ENCODE results near the gene SEMA4G. TPM values are rescaled to one million over a fixed set of nuclear protein-coding genes. Genes with fewer than 3 reads are reported as not detected.

Gene SEMA4G
- total and polyA plus RNA-seq, 2 of the 13 experiments (the other 11 are each of a cell fraction or from before 2014, with no cell fraction given), result 46.2 to 207 TPM

DNA sequence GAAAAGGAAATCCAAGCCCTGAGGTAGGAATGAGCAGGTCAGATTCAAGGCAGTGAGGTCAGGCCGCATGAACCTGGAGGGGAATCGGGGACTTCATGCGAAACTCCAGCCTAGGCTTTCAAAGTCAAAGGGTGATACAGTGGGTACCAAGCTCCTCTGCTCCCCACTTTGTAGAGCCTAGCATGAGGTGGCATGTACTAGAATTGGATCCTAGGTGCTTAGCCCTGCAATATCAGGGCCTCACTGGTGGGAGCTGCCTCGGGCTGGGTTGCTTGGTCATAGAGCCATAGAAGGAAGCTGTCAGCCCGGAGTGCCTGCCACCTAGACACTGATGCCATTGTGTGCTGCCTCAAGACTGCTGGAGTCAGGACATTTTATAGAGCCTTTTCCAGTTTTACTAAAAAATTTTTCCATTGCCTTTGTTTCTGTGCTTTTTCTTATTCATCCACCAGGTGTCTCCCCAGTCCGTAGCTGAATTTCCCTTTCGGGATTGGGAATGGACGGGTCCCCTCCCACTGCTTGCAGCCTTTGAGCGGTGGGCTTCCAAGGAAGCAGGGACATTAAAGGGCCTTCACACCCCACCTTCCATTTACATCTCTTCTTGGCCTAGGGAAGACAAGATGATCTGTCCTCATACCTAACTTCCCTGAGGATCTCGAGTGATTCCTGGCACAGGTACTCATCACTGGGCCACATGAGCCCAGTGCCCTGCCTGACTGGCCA lies 24.8 kb downstream of the SEMA4G start (continued):
- TF ChIP-seq, protein P1, sequence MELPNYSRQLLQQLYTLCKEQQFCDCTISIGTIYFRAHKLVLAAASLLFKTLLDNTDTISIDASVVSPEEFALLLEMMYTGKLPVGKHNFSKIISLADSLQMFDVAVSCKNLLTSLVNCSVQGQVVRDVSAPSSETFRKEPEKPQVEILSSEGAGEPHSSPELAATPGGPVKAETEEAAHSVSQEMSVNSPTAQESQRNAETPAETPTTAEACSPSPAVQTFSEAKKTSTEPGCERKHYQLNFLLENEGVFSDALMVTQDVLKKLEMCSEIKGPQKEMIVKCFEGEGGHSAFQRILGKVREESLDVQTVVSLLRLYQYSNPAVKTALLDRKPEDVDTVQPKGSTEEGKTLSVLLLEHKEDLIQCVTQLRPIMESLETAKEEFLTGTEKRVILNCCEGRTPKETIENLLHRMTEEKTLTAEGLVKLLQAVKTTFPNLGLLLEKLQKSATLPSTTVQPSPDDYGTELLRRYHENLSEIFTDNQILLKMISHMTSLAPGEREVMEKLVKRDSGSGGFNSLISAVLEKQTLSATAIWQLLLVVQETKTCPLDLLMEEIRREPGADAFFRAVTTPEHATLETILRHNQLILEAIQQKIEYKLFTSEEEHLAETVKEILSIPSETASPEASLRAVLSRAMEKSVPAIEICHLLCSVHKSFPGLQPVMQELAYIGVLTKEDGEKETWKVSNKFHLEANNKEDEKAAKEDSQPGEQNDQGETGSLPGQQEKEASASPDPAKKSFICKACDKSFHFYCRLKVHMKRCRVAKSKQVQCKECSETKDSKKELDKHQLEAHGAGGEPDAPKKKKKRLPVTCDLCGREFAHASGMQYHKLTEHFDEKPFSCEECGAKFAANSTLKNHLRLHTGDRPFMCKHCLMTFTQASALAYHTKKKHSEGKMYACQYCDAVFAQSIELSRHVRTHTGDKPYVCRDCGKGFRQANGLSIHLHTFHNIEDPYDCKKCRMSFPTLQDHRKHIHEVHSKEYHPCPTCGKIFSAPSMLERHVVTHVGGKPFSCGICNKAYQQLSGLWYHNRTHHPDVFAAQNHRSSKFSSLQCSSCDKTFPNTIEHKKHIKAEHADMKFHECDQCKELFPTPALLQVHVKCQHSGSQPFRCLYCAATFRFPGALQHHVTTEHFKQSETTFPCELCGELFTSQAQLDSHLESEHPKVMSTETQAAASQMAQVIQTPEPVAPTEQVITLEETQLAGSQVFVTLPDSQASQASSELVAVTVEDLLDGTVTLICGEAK (IDR thresholded peaks at IDR 0.05), result no peak
- TF ChIP-seq, protein P1 (CRISPR knock-in tag; IDR thresholded peaks at IDR 0.05), result no peak
- TF ChIP-seq AHR (CRISPR knock-in tag; IDR thresholded peaks at IDR 0.05), result no peak
- no peak for TF ChIP-seq TP53 (CRISPR knock-in tag; conservative IDR thresholded peaks at IDR 0.05)
- TF ChIP-seq DR1 (CRISPR knock-in tag; IDR thresholded peaks at IDR 0.05), result no peak
- TF ChIP-seq GATAD1 (CRISPR knock-in tag; IDR thresholded peaks at IDR 0.05), result no peak
- no peak for TF ChIP-seq EZH2 (conservative IDR thresholded peaks at IDR 0.05; ENCODE audit: low read depth, low read length)
- TF ChIP-seq ZBTB3 (CRISPR knock-in tag; IDR thresholded peaks at IDR 0.05; ENCODE audit: borderline replicate concordance, low read depth), result no peak
- TF ChIP-seq, protein P2, sequence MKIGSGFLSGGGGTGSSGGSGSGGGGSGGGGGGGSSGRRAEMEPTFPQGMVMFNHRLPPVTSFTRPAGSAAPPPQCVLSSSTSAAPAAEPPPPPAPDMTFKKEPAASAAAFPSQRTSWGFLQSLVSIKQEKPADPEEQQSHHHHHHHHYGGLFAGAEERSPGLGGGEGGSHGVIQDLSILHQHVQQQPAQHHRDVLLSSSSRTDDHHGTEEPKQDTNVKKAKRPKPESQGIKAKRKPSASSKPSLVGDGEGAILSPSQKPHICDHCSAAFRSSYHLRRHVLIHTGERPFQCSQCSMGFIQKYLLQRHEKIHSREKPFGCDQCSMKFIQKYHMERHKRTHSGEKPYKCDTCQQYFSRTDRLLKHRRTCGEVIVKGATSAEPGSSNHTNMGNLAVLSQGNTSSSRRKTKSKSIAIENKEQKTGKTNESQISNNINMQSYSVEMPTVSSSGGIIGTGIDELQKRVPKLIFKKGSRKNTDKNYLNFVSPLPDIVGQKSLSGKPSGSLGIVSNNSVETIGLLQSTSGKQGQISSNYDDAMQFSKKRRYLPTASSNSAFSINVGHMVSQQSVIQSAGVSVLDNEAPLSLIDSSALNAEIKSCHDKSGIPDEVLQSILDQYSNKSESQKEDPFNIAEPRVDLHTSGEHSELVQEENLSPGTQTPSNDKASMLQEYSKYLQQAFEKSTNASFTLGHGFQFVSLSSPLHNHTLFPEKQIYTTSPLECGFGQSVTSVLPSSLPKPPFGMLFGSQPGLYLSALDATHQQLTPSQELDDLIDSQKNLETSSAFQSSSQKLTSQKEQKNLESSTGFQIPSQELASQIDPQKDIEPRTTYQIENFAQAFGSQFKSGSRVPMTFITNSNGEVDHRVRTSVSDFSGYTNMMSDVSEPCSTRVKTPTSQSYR (CRISPR knock-in tag; IDR thresholded peaks at IDR 0.05; ENCODE audit: borderline replicate concordance), result no peak
- no peak for TF ChIP-seq FOXC1 (CRISPR knock-in tag; IDR thresholded peaks at IDR 0.05; ENCODE audit: borderline replicate concordance)
- TF ChIP-seq WIZ (CRISPR knock-in tag; IDR thresholded peaks at IDR 0.05), result no peak
